ENCODE results near the gene TXNDC17.

DNA sequence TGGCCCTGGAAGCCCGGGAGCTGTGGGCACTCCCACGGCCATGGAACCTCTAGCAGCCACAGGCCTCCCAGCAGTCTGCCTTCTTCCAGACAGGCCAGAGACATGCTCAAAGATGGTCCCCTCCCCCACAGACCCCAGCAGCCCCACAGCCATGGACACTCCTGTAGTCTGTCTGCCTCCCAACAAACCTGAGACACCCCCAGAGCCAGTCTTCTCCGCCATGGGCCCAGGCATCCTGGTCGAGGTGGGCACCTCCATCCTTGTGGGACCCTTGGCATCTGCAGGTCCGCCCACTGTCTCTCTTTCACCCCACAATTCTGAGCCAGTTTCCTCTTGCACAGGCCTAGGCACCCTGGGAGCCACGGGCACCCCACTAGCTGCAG lies 3.4 kb upstream of the TXNDC17 start:
- TF ChIP-seq, protein P1, sequence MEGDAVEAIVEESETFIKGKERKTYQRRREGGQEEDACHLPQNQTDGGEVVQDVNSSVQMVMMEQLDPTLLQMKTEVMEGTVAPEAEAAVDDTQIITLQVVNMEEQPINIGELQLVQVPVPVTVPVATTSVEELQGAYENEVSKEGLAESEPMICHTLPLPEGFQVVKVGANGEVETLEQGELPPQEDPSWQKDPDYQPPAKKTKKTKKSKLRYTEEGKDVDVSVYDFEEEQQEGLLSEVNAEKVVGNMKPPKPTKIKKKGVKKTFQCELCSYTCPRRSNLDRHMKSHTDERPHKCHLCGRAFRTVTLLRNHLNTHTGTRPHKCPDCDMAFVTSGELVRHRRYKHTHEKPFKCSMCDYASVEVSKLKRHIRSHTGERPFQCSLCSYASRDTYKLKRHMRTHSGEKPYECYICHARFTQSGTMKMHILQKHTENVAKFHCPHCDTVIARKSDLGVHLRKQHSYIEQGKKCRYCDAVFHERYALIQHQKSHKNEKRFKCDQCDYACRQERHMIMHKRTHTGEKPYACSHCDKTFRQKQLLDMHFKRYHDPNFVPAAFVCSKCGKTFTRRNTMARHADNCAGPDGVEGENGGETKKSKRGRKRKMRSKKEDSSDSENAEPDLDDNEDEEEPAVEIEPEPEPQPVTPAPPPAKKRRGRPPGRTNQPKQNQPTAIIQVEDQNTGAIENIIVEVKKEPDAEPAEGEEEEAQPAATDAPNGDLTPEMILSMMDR (IDR thresholded peaks at IDR 0.05): no peak
- TF ChIP-seq POLR2A (IDR thresholded peaks at IDR 0.05): no peak
